GM11168 (cell line): ENCODE results near the gene ALOX12B.

Source experiments
- in situ Hi-C: fragments of 300-500 bp; cut with MboI; formaldehyde crosslinking; loops from one replicate; pipeline ENCODE4 v1.12.0; 2022; ENCODE audit warnings: low sequenced_read_pairs; ENCODE audit not compliant: unreplicated experiment

The ALOX12B gene

DNA sequence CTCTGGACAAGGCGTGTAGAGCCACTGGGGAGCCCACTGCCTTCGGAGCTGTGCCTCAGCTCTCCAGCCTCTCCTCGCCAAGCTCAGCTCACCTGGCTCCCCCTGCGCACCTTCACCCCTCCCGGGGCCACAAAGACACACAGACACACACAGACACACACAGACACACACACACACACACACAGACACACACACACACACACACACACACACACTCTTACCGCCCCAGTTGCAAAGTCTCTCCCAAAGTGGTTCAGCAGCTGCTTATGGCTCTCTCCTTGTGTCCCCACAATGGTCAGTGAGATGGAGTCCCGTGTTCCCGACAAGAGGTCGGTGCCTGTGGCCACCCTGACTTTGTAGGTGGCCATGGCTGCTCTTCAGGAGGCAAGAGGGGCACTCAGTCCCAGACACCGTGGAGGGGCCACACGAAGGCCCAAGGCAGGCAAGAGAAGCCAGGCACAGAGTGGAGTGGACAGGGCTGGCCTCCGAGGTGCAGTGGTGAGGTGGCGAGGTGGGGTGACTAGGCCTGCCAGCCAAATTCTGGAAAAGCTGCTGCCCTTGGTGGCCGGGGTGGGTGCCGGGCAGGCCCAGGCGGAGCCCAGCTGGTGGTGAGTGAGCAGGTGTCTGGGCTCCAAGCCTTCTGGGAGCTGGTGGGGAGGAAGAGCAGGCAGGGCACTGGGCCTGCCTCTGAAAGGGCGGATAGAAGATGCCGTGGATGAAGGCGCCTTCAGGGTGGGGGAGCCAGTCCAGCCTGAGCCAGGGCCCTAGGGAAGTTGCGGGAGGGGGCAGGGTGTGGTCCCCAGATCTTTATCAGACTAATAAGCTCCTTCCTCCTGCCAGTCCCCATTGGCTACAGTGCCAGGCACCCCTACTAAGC is at the start of gene ALOX12B:
ALOX12B (minus strand) TSS at position 642 of the 877 bp plus-strand sequence; CDS start at position 368, 274 bp downstream.
- in situ Hi-C loops, result no loop called here

DNA sequence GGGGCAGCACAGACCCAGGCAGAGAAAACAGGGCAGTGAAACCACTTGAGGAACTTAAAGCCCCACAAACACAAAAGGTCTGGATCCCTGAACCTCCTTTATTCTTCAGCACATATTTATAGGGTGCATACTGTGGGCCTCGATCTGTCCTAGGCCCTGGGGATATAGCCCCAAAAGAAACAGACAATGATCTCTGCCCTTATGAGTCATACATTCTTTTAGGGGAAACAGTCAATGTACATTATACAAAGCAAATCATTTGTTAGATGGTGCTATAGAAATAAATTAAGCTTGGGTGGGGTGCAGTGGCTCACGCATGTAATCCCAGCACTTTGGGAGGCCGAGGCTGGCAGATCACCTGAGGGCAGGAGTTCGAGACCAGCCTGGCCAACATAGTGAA is 46.4 kb upstream of the ALOX12B start:
- in situ Hi-C loops, result no loop called here

DNA sequence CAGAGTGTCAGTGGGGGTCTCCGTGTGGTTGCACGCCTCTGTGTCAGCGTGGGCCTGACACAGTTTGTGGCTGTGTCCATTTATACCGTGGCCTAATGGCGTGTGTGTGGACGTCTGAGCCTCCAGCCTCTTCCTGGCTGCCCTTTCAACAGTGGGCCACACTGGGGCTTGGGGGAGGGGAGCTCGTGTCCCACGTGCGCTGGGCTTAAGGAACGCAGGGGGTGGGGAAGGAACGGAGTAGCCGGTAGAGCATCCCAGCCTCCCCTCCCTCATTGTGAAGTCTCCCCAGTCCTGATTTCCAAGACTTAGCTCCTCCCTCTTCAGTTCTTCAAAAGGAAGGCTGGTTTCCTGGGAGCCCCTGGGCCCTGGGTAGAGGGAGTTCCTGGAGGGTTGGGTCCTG is 45.9 kb upstream of the ALOX12B start:
- in situ Hi-C loops, result no loop called here

DNA sequence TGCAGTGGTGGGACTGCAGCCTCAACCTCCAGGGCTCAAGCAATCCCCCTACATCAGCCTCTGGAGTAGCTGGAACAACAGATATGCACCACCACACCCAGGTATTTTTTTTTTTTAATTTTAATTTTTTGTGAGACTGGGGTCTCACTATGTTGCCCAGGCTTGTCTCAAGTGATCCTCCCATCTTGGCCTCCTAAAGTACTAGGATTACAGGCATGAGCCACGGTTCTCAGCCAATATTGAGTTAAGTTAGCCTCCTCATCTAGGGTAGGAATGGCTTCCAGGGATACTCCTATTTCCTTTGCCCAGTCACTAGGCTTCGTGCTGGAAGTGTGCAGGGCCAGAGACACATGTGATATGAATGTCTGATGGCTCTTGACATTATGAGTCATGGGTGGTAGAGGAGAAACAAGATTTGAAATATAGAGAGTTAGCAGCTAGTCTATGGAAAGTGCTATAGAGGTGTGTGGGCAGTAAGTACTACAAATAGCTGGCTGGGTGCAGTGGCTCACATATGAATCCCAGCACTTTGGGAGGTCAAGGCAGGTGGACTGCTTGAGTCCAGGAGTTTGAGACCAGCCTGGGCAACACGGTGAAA is 44.4 kb upstream of the ALOX12B start:
- in situ Hi-C loops, result no loop called here

DNA sequence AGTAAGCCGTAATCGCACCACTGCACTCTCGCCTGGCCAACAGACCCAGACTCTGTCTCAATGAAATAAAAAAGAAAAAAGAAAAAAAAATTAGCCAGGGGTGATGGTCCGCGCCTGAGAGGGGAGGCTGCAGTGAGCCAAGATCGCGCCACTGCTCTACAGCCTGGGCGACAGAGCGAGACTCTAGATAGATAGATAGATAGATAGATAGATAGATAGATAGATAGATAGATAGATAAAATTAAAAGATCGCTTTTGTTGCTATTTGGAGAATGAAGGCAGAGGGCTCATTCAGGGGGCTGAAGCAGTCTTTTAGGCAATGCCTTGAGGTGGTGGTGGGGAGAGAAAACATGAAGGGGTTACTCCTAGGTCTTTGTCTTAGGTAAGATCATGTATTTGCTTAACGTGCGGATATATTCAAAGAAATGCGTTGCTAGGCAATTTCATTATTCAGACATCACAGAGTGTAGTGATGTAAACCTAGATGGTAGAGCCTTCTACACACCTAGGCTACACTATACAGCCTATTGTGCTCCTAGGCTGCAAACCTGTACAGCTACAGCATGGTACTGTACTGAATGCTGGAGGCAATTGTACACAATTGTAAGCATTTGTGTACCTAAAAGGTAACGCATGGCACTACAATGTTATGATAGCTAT is 40.7 kb upstream of the ALOX12B start:
- in situ Hi-C loops, result no loop called here

DNA sequence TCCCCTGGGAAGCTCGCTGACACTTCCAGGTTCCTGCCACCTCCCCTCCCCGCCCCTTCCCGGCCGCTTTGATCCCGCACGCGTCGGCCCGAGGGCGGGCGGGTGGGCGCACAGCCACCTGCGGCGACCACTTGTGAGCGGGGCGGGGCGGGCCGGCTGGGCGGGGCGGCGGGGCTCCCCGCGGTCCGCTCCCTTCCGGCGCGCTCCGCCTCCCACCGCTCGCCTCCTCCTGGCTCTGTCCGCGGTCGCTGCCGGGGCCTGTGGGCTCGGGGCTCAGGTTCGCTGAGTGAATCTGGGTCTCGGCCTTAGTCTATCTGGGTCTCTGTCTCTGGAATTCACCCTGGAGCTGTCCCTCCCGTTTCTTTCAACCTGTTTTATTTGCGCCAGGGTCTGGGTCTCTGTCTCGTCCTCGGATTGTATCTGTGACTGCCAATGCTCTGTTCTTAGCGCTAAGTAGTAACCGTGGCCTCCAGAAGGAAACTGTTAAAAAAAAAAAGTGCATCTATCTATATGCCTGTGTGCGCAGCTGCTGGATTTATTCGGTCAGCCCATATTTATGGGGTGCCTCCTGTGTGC is 39.1 kb upstream of the ALOX12B start:
- in situ Hi-C loops, result no loop called here

DNA sequence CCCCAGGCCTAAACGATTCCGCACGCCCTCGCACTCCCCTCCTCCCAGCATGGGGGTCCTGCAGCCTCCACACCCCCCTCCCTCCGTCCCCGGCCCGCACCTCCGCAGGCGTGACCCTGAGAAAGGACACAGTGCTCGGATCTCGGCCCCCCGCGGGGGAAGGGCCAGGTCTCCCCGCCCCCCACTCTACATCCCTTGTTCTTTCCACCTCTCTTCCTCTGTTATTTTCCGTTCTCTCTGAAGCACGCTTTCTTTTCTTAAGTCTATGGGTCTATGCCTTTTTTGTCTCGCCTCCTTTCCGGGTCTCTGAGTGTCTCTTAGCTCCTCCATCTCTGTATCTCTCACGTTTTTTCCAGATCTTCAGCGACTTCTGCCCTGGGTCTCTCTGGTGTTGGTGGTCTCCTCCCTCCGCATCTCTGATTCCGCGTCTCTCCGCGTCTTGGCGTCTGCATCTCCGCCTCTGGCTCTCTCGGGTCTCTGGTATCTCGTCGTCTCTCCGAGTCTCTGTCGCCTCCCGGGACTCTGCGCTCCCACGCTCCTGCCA is 38.5 kb upstream of the ALOX12B start:
- in situ Hi-C loops, result no loop called here

DNA sequence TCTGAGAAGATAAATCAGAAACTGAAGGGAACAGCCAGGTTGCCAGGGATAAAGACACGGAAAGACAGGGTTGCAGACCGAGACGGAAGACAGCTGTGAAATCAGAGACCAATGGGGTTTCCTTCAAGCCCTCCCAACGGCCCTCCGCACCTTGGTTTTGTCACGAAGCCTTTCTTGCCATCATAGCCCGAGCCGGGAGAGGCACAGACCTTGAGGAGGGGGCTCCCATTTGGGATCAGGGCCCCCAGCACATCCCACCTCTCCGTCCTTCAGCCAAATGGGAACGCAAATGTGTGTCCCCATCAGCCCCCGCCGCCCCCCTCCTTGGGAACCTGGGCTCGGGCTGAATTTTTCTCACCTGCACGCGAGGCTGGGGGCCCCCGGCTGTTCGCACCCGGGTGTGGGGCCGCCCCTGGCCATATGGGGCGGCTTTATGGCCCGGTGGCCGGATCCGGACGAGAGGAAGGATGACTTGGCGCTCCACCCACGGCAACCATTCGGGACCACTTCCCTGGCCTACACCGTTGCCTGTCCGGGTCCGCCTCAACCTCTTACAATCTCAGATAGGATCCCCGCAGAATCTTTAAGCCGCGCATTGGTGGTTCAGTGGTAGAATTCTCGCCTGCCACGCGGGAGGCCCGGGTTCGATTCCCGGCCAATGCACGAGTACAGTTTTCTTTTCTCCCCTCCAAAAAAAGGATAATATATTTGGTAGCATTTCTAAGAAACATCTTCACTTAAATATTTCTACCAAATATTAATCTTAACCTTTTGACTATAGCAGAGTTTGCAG is 37.8 kb upstream of the ALOX12B start:
- in situ Hi-C loops, result no loop called here

DNA sequence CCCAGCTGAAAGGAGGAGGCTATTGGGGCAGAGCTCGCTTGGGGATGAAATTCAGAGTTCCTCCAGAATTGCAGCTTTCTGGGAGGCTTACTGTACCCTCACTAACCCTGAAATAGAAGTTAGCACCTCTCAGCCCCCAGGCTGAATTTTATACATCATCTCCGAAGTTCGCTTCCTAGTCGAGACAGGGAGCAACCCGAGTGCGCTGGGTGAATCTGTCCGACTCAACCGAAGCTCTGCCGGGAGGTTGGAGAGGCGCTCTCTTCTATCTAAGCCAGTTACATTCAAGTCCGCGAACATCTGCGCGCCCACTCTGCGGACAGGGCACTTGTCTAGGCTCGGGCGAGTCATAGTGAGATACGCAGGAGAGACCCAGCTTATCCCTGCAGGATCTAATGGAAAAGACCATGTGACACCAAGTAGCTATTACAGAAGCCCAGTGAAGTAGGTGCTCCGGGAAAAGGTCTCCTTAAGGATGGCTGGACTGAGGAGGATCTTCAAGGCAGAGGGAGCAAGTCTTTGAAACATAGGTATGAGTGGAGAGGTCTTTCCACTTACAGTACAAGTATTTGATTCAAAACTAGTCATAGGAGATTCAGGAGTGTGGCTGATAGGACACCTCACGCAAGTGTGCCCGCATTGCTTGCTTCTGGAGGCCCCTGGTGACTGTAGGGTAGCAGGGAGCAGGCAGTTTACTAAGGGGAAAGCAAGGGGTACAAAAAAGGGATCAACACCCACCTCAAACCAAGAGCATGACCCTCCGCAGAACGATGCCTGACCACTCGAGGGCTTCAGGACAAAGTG is 37.0 kb upstream of the ALOX12B start:
- in situ Hi-C loops, result no loop called here

DNA sequence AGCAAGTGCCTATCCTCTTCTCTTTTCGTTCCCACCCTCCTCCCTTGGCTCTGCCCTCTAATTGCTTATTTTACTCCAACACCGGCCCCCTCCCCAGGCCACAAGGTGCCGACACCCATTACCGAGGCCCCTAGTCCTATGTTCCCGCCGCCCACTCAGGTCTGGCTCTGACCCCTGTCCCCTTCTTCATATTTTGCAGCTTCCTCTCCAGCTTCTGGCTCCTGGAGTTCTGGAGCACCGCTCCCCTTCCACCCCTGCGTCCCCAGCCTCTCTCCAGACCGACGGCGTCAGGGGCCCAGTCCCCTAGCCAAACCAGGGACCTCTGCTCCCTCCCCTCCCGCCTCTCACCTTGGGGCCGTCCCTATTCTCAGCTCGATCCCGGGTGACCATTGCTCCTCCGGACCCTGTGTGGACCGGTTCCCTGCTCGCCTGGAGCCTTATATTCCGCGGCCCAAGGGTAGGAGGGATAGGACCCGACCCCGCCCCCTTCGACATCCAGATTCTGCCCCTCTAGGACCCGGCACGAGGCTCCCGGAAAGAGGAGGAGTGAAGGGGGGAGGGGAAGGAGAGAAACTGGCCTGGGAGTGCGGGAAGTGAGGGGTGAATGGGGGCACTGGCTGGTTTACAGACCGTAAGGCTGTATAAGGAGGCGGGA is 36.3 kb upstream of the ALOX12B start, which contains the start of gene HES7:
HES7 (minus strand) TSS at position 412 of the 655 bp plus-strand sequence; CDS start at position 390, 22 bp downstream.
- in situ Hi-C loops, result no loop called here

DNA sequence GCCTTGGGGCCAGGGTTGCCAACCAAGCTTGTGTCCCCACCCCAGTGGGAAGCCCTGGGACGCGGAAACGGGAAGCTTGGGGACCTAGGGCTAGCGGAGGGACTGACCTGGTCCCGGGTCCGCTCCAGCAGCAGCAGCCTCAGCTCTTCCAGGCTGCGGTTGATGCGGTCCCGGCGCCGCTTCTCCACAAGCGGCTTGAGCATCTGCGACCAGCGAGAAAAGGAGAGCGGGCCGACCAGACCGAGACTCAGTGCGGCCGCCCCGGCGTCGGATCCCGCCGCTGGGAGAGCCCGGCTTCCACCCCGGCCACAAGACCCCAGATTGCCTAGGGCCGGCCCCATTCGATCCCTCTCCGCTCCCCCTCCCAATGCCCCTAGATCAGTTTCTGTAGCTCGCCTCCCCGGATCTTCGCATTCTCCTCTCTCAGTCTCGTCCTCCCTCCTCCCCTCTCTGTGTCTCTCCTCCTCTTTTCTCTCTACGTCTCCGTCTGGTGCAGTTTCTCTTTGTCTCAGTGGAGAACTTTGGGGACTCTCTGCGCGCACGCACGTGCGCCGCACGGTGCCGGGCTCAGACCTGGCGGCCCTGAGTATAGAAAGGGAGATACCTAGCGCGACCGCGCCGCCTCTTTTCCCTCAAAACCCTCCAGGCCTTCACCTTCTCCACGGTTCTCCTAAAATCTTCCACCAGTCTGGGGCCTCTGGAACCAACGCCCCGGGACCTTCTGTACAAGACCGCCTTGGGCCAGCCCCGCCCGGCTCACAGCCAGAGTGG is 35.6 kb upstream of the ALOX12B start:
- in situ Hi-C loops, result no loop called here

DNA sequence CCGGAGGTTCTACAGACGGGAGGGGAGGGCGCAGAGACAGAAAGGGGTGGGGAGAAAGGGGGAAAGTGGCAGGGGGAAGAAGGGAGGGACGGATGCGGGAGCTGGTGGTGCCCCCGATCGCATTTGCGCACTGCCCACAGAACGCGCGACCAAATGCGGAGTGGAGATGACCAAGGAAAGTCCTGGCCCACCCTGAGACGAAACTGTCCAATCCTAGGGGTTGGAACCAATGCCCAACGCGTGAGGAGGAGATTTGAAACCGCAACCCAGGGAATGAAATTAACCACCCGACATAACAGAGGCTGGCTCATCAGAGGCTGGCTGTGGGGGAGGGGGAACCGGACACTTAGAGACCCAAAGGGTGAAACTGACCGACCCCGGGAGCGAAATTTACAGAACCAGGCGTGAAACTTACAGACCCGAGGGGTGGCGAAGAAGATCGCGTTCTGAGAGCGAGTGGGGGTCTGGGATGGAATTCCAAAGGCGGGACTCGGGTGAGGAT is 35.0 kb upstream of the ALOX12B start:
- in situ Hi-C loops, result no loop called here

DNA sequence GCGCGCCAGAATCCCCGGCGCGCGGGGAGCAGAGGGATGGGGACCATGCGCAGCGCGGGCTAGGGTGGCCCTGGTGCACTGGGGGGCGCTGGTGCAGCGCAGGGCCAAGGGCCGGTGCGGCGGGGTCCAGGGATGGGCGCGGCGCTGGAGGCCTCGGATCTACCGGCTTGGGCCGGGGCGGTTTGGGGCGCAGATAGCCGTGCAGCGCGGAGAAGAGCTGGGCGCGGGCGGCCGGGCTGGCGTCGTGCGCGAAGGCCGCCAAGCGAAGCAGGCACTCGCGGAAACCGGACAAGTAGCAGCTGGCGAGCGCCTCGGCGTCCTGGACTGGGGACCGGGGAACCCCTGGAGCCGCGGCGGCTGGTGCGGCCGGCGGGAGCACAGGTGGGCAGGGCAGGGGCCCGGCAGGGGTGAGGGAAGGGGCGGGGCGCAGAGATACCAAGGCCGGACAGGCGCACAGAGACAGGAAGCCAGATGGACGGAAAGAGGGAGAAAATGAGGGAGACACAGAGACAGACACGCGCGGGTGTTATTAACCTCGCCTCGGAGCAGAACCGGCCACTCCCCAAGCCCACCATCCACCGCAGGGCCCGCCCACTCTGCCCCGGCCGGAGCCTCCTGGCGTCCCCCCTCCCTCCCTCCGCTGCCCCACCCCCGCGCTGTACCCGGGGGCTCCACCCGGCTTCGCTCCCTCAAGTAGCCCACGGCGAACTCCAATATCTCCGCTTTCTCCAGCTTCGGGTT is 34.3 kb upstream of the ALOX12B start:
- in situ Hi-C loops, result no loop called here

DNA sequence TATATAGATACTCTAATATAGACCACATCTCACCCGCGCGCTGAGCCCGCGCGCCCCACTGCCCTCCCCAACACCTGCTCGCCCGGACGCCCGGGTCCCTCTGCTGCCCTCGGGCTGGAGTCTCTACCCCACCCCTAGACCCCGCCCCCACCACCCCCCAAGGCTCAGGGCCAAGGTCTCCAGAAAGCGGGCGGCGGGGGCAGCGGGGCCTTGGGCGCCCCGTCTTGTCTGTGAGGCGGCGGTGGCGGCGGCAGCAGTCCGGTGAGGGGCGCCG is 33.8 kb upstream of the ALOX12B start:
- in situ Hi-C loops, result no loop called here

DNA sequence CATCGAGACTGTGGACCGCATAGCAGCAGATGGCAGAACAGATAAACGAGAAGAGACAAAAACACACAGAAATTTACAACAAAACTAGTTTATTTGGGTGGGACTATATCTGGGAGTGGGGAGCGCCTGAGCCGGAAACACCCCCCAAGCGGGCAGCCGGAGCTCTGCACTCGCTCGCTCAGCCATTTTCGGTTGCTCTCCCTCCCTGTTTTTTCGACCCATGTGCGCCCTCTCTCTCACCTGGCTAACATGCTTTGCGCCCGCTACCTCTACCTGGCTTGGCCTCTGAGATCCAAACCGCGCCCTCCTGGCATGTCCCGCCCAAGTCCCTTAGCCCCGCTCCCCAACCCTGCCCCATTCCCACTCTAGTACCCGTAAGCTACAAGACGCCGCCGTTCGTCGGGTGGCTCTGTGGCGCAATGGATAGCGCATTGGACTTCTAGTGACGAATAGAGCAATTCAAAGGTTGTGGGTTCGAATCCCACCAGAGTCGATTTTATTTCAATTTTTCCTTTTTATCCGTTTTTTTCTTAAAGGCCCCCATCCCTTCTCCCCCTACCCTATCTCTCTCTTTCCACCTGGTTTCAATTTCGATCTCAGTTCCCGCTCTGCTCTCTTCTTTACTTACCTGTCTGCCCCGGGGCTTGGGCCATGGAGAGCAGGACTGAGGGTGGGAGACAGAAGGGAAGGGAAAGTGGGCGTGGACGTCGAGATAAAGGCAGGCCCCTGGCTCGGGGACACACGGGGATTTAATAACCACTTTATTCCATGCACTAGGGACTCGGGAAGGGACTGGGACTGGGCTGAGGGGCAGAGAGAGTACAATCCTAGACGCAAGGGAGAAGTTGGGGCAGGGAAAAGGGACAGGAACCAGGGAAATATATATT is 33.2 kb upstream of the ALOX12B start:
- in situ Hi-C loops, result no loop called here
